PC-9 (cell line): Measurements from ENCODE around the gene CYB561. TPM values are rescaled to one million over a fixed set of nuclear protein-coding genes. Genes with fewer than 3 reads are reported as not detected.

Source experiments
- BruUV-seq: library from RNA; stranded (reverse); fragments of 400-500 nt; replicated peaks from 2 replicates; lab custom pipeline; 2021; lab: Mats Ljungman, UMichigan
- CTCF ChIA-PET: fragments of 300-600 bp; sonication (Branson Sonifier 250); formaldehyde crosslinking; loops from one replicate; lab custom pipeline; 2022; ENCODE audit warnings: antibody characterized with exemption; lab: Charles Lee
- POLR2A ChIA-PET: fragments of 300-600 bp; sonication (Branson Sonifier 250); formaldehyde crosslinking; loops from one replicate; lab custom pipeline; 2022; ENCODE audit warnings: antibody characterized with exemption; ENCODE audit not compliant: unreplicated experiment; lab: Charles Lee
- DNase-seq, 2 experiments: peaks; one replicate each; pipeline versions ENCODE4 v3.0.0 to v3.0.0-alpha.2; 2015 to 2022; ENCODE audit warnings: mixed read lengths in 1 of 2
- H2AFZ ChIP-seq: fragments of 200-600 bp; sonication (generic); 2 replicates; pipeline ENCODE4 v1.8.1; 2017; ENCODE audit warnings: antibody characterized with exemption
- H3F3A ChIP-seq: fragments of 200-600 bp; sonication (generic); 2 replicates; pipeline ENCODE4 v1.8.1; 2017; ENCODE audit warnings: antibody characterized with exemption, mild to moderate bottlenecking, low read depth; ENCODE audit not compliant: insufficient read depth
- H3K27ac ChIP-seq: fragments of 200-600 bp; sonication (generic); 2 replicates; pipeline ENCODE4 v1.6.1; 2016; ENCODE audit warnings: mixed run types
- H3K27me3 ChIP-seq: fragments of 200-600 bp; sonication (generic); 2 replicates; pipeline ENCODE4 v1.6.1; 2016; ENCODE audit warnings: low read depth, mixed run types; ENCODE audit not compliant: insufficient read depth
- H3K36me3 ChIP-seq: fragments of 200-600 bp; sonication (generic); 2 replicates; pipeline ENCODE4 v1.6.1; 2016; ENCODE audit warnings: low read depth, mixed run types
- H3K4me1 ChIP-seq: fragments of 200-600 bp; sonication (generic); replicated peaks from 2 replicates; pipeline ENCODE4 v1.6.1; 2016; ENCODE audit warnings: mixed run types; ENCODE audit not compliant: insufficient read depth
- H3K4me2 ChIP-seq: fragments of 200-600 bp; sonication (generic); 2 replicates; pipeline ENCODE4 v1.6.1; 2017; ENCODE audit warnings: mixed run types
- H3K4me3 ChIP-seq: fragments of 200-600 bp; sonication (generic); 2 replicates; pipeline ENCODE4 v1.6.1; 2016; ENCODE audit warnings: mixed run types
- H3K79me2 ChIP-seq: fragments of 200-600 bp; sonication (generic); 2 replicates; pipeline ENCODE4 v1.6.1; 2017; ENCODE audit warnings: low read depth, mixed run types
- H3K9me2 ChIP-seq: fragments of 200-600 bp; sonication (generic); 2 replicates; pipeline ENCODE4 v1.8.1; 2017; ENCODE audit warnings: mild to moderate bottlenecking; ENCODE audit not compliant: insufficient read depth
- H3K9me3 ChIP-seq: fragments of 200-600 bp; sonication (generic); 2 replicates; pipeline ENCODE4 v1.8.1; 2016; ENCODE audit warnings: low read depth; ENCODE audit not compliant: insufficient read depth
- H4K20me1 ChIP-seq: fragments of 200-600 bp; sonication (generic); 2 replicates; pipeline ENCODE4 v1.8.1; 2017; ENCODE audit not compliant: insufficient read depth
- CTCF ChIP-seq: fragments of 200-600 bp; sonication (generic); conservative IDR thresholded peaks from 2 replicates; pipeline ENCODE4 v1.6.1; 2017; ENCODE audit warnings: mixed run types, antibody characterized with exemption, mild to moderate bottlenecking, moderate library complexity
- EZH2 ChIP-seq: fragments of 200-600 bp; sonication (generic); IDR thresholded peaks from 2 replicates; pipeline ENCODE4 v1.8.0; 2017; ENCODE audit warnings: antibody characterized with exemption, low read depth
- intact Hi-C: fragments of 100-400 bp; cut with micrococcal nuclease; formaldehyde crosslinking; loops from one replicate; pipeline ENCODE4 v1.10.0; 2022; ENCODE audit not compliant: unreplicated experiment
- total RNA-seq: library from RNA; stranded (reverse); gene quantifications from 2 replicates; pipeline ENCODE4 v1.2.3, GENCODE V29; 2021

The CYB561 gene
- total RNA-seq, 1 experiment from 2014 or later = 71.6 TPM

- peaks cover 11% of the 10 kb centered on the region for H3K4me1 ChIP-seq
- H3K27ac ChIP-seq = no peak overlapping the region
- no peak for TF ChIP-seq EZH2
- no peak for TF ChIP-seq CTCF
- no TSS peak for BruUV-seq
- intact Hi-C loops = no loop called here
- no peak for DNase-seq
- POLR2A ChIA-PET = interaction anchor here (0.6 kb wide), 1 partner anchor 190 kb away, joined by 3 read pairs; no protein-coding TSS in a partner anchor
- no peak overlapping the region for H3K4me3 ChIP-seq
- H3K9me2 ChIP-seq = no peaks in the 10 kb centered on the region
- H3F3A ChIP-seq = peaks cover 54% of the 10 kb centered on the region
- H3K9me3 ChIP-seq = no peaks in the 10 kb centered on the region
- H3K4me2 ChIP-seq = no peak overlapping the region
- H2AFZ ChIP-seq = no peak overlapping the region
- H3K79me2 ChIP-seq = peaks cover 21% of the 10 kb centered on the region
- CTCF ChIA-PET = no interaction called here
- H4K20me1 ChIP-seq = peaks cover 11% of the 10 kb centered on the region
- H3K36me3 ChIP-seq = 0 out of 2 replicates have a peak, but pooled peaks cover 3% of the 10 kb centered on the region
- no peaks in the 10 kb centered on the region for H3K27me3 ChIP-seq
These were observed 8.6 kb downstream of the CYB561 start for GRCh38 chr17:63437287-63438091.

GRCh38 chr17:63436523-63437110 is 9.5 kb downstream of the CYB561 start:
- intact Hi-C loops = no loop called here
- Histone ChIP-seq H4K20me1 (peaks cover 4% of the 10 kb centered on the region), H3K27ac (no peak overlapping the region), H3K4me1 (peaks cover 11% of the 10 kb centered on the region), H3K4me2 (no peak overlapping the region), H3K79me2 (peaks cover 13% of the 10 kb centered on the region), H3K9me3 (no peaks in the 10 kb centered on the region), H3K36me3 (0 out of 2 replicates have a peak, but pooled peaks cover 7% of the 10 kb centered on the region), H3K27me3 (no peaks in the 10 kb centered on the region), H3F3A (peaks cover 63% of the 10 kb centered on the region), H3K4me3 (no peak overlapping the region), H2AFZ (no peak overlapping the region), H3K9me2 (no peaks in the 10 kb centered on the region)
- BruUV-seq = no TSS peak
- TF ChIP-seq EZH2 (no peak), CTCF (no peak)
- no peak for DNase-seq
- POLR2A ChIA-PET = interaction anchor here (0.6 kb wide), 1 partner anchor 191 kb away, joined by 3 read pairs; no protein-coding TSS in a partner anchor
- CTCF ChIA-PET = interaction anchor here (0.7 kb wide), 2 partner anchors 45 to 764 kb away, joined by 3 to 5 read pairs; no protein-coding TSS in a partner anchor

GRCh38 chr17:63435681-63436522 is 10.2 kb downstream of the CYB561 start:
- TF ChIP-seq EZH2 (no peak), CTCF (no peak)
- no peaks in the 10 kb centered on the region for H3K9me2 ChIP-seq
- H3K4me3 ChIP-seq = no peak overlapping the region
- no TSS peak for BruUV-seq
- no peak overlapping the region for H3K27ac ChIP-seq
- H4K20me1 ChIP-seq = peaks cover 4% of the 10 kb centered on the region
- peak; percentile 43 to 51 for DNase-seq
- H3K36me3 ChIP-seq = 0 out of 2 replicates have a peak, but pooled peaks cover 7% of the 10 kb centered on the region
- no peaks in the 10 kb centered on the region for H3K27me3 ChIP-seq
- H3K79me2 ChIP-seq = peaks cover 7% of the 10 kb centered on the region; the same call in 1 of the 2 replicates
- H2AFZ ChIP-seq = no peak overlapping the region
- peaks cover 68% of the 10 kb centered on the region for H3F3A ChIP-seq
- POLR2A ChIA-PET = interaction anchor here (1.0 kb wide), 1 partner anchor 11 kb away, joined by 7 read pairs; no protein-coding TSS in a partner anchor
- CTCF ChIA-PET = interaction anchor here (0.6 to 1.5 kb wide), 6 partner anchors 10 to 763 kb away, joined by 3 to 12 read pairs (median 4); no protein-coding TSS in a partner anchor
- H3K4me1 ChIP-seq = peaks cover 11% of the 10 kb centered on the region
- no peaks in the 10 kb centered on the region for H3K9me3 ChIP-seq
- no peak overlapping the region for H3K4me2 ChIP-seq
- intact Hi-C loops = loop anchor here (2.0 kb wide), 1 partner anchor 43 kb away; no protein-coding TSS in a partner anchor
